Amniotic epithelial cell (primary cell): ENCODE results near the gene HYAL3.
A peak's percentile ranks its signal among the peaks of the same experiment; 100 is the strongest.
"Not testable (repeated sequence)": the region's sequence is repeated elsewhere in the genome, so short reads cannot be mapped to it uniquely, and the experiment has no call there.

Experiments
- DNase-seq: peaks from one replicate; pipeline ENCODE4 v3.0.0-alpha.2; 2010; ENCODE audit warnings: low read depth

The HYAL3 gene

GRCh38 chr3:50290161-50290641 is 9.0 kb downstream of the HYAL3 start:
- DNase-seq, result no peak

- no peak for DNase-seq
Measured at GRCh38 chr3:50289130-50289529, 10.1 kb downstream of the HYAL3 start.

- no peak for DNase-seq
Measured at GRCh38 chr3:50288387-50289007, 10.7 kb downstream of the HYAL3 start.

- DNase-seq, result no peak
Measured at GRCh38 chr3:50287262-50287661, 11.9 kb downstream of the HYAL3 start.

GRCh38 chr3:50286322-50287227 is 12.6 kb downstream of the HYAL3 start:
- DNase-seq, result no peak

GRCh38 chr3:50284121-50284520 is 15.1 kb downstream of the HYAL3 start:
- not testable (repeated sequence) for DNase-seq

GRCh38 chr3:50279255-50280016 is 19.8 kb downstream of the HYAL3 start:
- no peak for DNase-seq

- DNase-seq, result no peak
Measured at GRCh38 chr3:50278880-50279224, 20.4 kb downstream of the HYAL3 start, which contains the start of gene LSMEM2. TSS of gene LSMEM2 (plus strand) at chr3:50279087. CDS start at chr3:50279114, 27 bp downstream.

- no peak for DNase-seq
Measured at GRCh38 chr3:50278123-50278879, 20.9 kb downstream of the HYAL3 start.

- DNase-seq, result no peak
Measured at GRCh38 chr3:50276762-50277101, 22.5 kb downstream of the HYAL3 start.

- DNase-seq, result no peak
Measured at GRCh38 chr3:50275996-50276761, 23.0 kb downstream of the HYAL3 start.

- DNase-seq, result no peak
Measured at GRCh38 chr3:50275141-50275995, 23.8 kb downstream of the HYAL3 start.

- peak; percentile 45 for DNase-seq
Measured at GRCh38 chr3:50274371-50275104, 24.7 kb downstream of the HYAL3 start.

GRCh38 chr3:50273689-50274065 is 25.5 kb downstream of the HYAL3 start:
- no peak for DNase-seq

- DNase-seq, result peak; percentile 53
Measured at GRCh38 chr3:50272911-50273688, 26.1 kb downstream of the HYAL3 start.

- DNase-seq, result not testable (repeated sequence)
Measured at GRCh38 chr3:50272538-50272910, 26.7 kb downstream of the HYAL3 start.

GRCh38 chr3:50271314-50271936 is 27.8 kb downstream of the HYAL3 start:
- no peak for DNase-seq
